GM12878 (cell line): Measurements from ENCODE around the gene PDGFB. TPM values are rescaled to one million over a fixed set of nuclear protein-coding genes. Genes with fewer than 3 reads are reported as not detected.

Source experiments
- ATAC-seq: fragments of 200-7000 bp; cut with Tn5 transposase; 3 replicates; pipeline ENCODE4 v1.9.1; 2020; ENCODE audit warnings: mild to moderate bottlenecking, moderate library complexity
- BruUV-seq: library from RNA; stranded (reverse); fragments of 400-500 nt; replicated peaks from 2 replicates; lab custom pipeline; 2021; lab: Mats Ljungman, UMichigan
- CTCF ChIA-PET: fragments of 300-600 bp; sonication (Branson Sonifier 250); formaldehyde crosslinking; extraction: SDS; loops from one replicate; lab custom pipeline; 2021; ENCODE audit warnings: inconsistent platforms; lab: Yijun Ruan, JAX
- POLR2A ChIA-PET: fragments of 350-600 bp; formaldehyde crosslinking; extraction: SDS; loops from one replicate; lab custom pipeline; 2021; ENCODE audit warnings: inconsistent platforms; lab: Charles Lee
- RAD21 ChIA-PET: fragments of 300-600 bp; sonication (Branson Sonifier 250); formaldehyde crosslinking; loops from one replicate; lab custom pipeline; 2023; ENCODE audit warnings: antibody characterized with exemption; ENCODE audit not compliant: unreplicated experiment; lab: Charles Lee
- SMC1A ChIA-PET: fragments of 300-600 bp; sonication (Branson Sonifier 250); formaldehyde crosslinking; loops from one replicate; lab custom pipeline; 2023; ENCODE audit not compliant: unreplicated experiment, uncharacterized antibody; lab: Charles Lee
- DNase-seq: peaks from one replicate; pipeline ENCODE4 v3.0.0-alpha.2; 2011; ENCODE audit warnings: low read depth, low spot score
- FAIRE-seq: peaks from 3 replicates; lab custom pipeline; 2011; peaks lifted over from hg19 to GRCh38; lab: Jason Lieb, UNC
- H2AFZ ChIP-seq: 2 replicates; pipeline ENCODE4 v1.6.0; 2011; ENCODE audit warnings: low read depth, low read length, control low read depth; ENCODE audit not compliant: control insufficient read depth
- H3K27ac ChIP-seq: 2 replicates; pipeline ENCODE4 v1.5.1; 2011; ENCODE audit warnings: control low read depth; ENCODE audit not compliant: control insufficient read depth, insufficient read depth
- H3K27me3 ChIP-seq, 2 experiments: replicated peaks in 1 of 2; 2 replicates each; pipeline versions ENCODE4 v1.6.0 to v1.6.1; 2011; ENCODE audit warnings: low read length in 1 of 2; ENCODE audit not compliant: control insufficient read depth in 2 of 2, insufficient read depth in 2 of 2
- H3K36me3 ChIP-seq, 2 experiments: 2 replicates each; pipeline ENCODE4 v1.5.1; 2011; ENCODE audit warnings: low read length in 1 of 2; ENCODE audit not compliant: control insufficient read depth in 2 of 2, insufficient read depth in 2 of 2
- H3K4me1 ChIP-seq: 2 replicates; pipeline ENCODE4 v1.6.1; 2011; ENCODE audit warnings: mild to moderate bottlenecking, low read length, moderate library complexity, mixed read lengths; ENCODE audit not compliant: control insufficient read depth, insufficient read depth
- H3K4me2 ChIP-seq: 2 replicates; pipeline ENCODE4 v1.6.0; 2011; ENCODE audit warnings: control low read depth; ENCODE audit not compliant: control insufficient read depth, insufficient read depth
- H3K4me3 ChIP-seq: fragments of 200-600 bp; sonication (generic); 2 replicates; pipeline ENCODE4 v1.5.1; 2016
- H3K79me2 ChIP-seq: 2 replicates; pipeline ENCODE4 v1.6.0; 2011; ENCODE audit warnings: low read length; ENCODE audit not compliant: control insufficient read depth, insufficient read depth
- H3K9ac ChIP-seq: 2 replicates; pipeline ENCODE4 v1.8.0; 2011; ENCODE audit warnings: low read length, control low read depth, mixed read lengths; ENCODE audit not compliant: control insufficient read depth, insufficient read depth
- H3K9me3 ChIP-seq: replicated peaks from 3 replicates; pipeline ENCODE4 v1.5.1; 2011; ENCODE audit warnings: mild to moderate bottlenecking, low read length; ENCODE audit not compliant: control insufficient read depth, insufficient read depth
- H4K20me1 ChIP-seq: 2 replicates; pipeline ENCODE4 v1.6.0; 2011; ENCODE audit not compliant: control insufficient read depth, insufficient read depth
- ASH2L ChIP-seq: fragments of 300-600, 200-600 bp; sonication (generic); IDR thresholded peaks from 2 replicates; pipeline ENCODE4 v1.6.1; 2017; ENCODE audit warnings: low read depth, mild to moderate bottlenecking, borderline replicate concordance
- BCLAF1 ChIP-seq: fragments of 450-650 bp; IDR thresholded peaks from 2 replicates; pipeline ENCODE4 v1.6.1; 2017; ENCODE audit warnings: antibody characterized with exemption, mild to moderate bottlenecking, moderate library complexity
- BRCA1 ChIP-seq: IDR thresholded peaks from 2 replicates; pipeline ENCODE4 v1.6.1; 2011; ENCODE audit warnings: low read depth, low read length, improper control_type of control experiment
- KLF5 ChIP-seq: fragments of 450-650 bp; IDR thresholded peaks from 2 replicates; pipeline ENCODE4 v1.6.1; 2014; ENCODE audit warnings: mild to moderate bottlenecking; ENCODE audit not compliant: partially characterized antibody
- LARP7 ChIP-seq: fragments of 450-650 bp; IDR thresholded peaks from 2 replicates; pipeline ENCODE4 v1.6.1; 2017; ENCODE audit warnings: mild to moderate bottlenecking
- NFYB ChIP-seq: IDR thresholded peaks from 2 replicates; pipeline ENCODE4 v1.6.1; 2011; ENCODE audit warnings: low read depth, mild to moderate bottlenecking, low read length, improper control_type of control experiment, moderate library complexity; ENCODE audit not compliant: insufficient read depth
- SIX5 ChIP-seq: IDR thresholded peaks from 2 replicates; pipeline ENCODE4 v1.6.1; 2011; ENCODE audit warnings: mild to moderate bottlenecking, low read depth, low read length, moderate library complexity; ENCODE audit not compliant: severe bottlenecking
- SMARCA5 ChIP-seq: fragments of 450-650 bp; IDR thresholded peaks from 2 replicates; pipeline ENCODE4 v1.6.1; 2017; ENCODE audit warnings: mild to moderate bottlenecking
- YBX1 ChIP-seq: fragments of 450-650 bp; IDR thresholded peaks from 2 replicates; pipeline ENCODE4 v1.6.1; 2016; ENCODE audit warnings: antibody characterized with exemption
- ZSCAN29 ChIP-seq: fragments of 450-650 bp; IDR thresholded peaks from 2 replicates; pipeline ENCODE4 v1.6.1; 2017; ENCODE audit warnings: mild to moderate bottlenecking, moderate library complexity
- WGBS: methylation state at CpG from one replicate; pipeline ENCODE4 v1.1.6; 2016; ENCODE audit warnings: low lambda C conversion rate; ENCODE audit not compliant: insufficient replicate concordance, insufficient coverage; ENCODE audit errors: missing lambda C conversion rate; 5-methylcytosine and 5-hydroxymethylcytosine counted together
- in situ Hi-C: fragments of 300-500 bp; cut with MboI; formaldehyde crosslinking; loops from 9 replicates; pipeline ENCODE4 v1.14.3; 2018; ENCODE audit warnings: mixed read lengths
- intact Hi-C: fragments of 100-400 bp; cut with micrococcal nuclease; formaldehyde crosslinking; loops from one replicate; pipeline ENCODE4 v1.14.2; 2022; ENCODE audit not compliant: unreplicated experiment
- polyA plus RNA-seq, 11 experiments: library from polyadenylated mRNA; depleted of rRNA in 4 of 11; unstranded in 6 of 11; stranded (reverse) in 5 of 11; fragments of >200 nt; fragmentation: Nextera tagmentation in 4 of 11; fragmentation: Illumina TruSeq in 1 of 11; extraction: Ambion mirVana in 4 of 11; extraction: Trizol in 1 of 11; gene quantifications; 1 replicate in 1 of 11; 2 replicates in 10 of 11; pipeline versions ENCODE4 v1.2.1 to v1.2.3, GENCODE V29; 2011 to 2016; ENCODE audit warnings: inconsistent platforms in 2 of 11, missing spikeins in 2 of 11, low read depth in 1 of 11
- total RNA-seq, 4 experiments: library from RNA; depleted of rRNA in 3 of 4; stranded (reverse); fragments of >200 nt in 3 of 4; fragmentation: Illumina TruSeq in 1 of 4; extraction: Trizol in 1 of 4; gene quantifications; 2 replicates each; pipeline versions ENCODE4 v1.2.1 to v1.2.3, GENCODE V29; 2013 to 2021
- TF ChIP-seq, protein P1 (sequence below): fragments of 450-650 bp; IDR thresholded peaks from 2 replicates; pipeline ENCODE4 v1.6.1; 2016; ENCODE audit warnings: mild to moderate bottlenecking

Gene PDGFB
- total and polyA plus RNA-seq, 10 of the 15 experiments (the other 5 are each of a cell fraction or from before 2014, with no cell fraction given) = 0.13 to 1.1 (median 0.56) TPM; not detected in 1

DNA sequence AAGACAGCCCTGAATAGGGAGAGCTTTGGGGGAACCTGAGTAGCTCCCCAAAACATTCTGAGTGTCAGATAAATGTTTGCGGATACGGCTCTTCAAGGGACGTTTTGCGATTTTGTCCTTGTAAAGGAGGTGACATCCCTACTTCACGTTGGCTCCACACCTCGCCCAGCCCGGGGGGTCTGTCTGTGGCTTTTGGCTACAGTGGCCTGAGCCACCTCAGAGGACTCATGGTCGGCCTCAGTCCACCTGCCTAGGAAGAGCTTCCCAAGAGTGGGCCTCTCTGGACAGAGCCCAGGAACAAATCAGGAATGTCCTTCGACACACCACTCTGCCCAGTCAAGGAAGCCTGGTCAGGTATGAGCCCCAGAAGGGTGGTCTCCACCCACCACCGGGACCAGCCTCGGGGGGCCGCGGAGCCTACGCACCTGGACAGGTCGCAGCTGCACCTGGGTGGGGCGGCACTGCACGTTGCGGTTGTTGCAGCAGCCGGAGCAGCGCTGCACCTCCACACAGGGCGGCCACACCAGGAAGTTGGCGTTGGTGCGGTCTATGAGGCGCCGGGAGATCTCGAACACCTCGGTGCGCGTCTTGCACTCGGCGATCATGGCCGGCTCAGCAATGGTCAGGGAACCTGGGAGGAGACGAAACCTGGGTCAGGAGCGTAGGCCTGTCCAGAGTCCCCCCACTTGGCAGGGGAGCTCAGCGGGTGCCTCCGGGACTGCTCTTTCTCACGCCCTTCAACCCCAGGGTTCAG, 13.4 kb downstream of the PDGFB start:
- H3K4me3 ChIP-seq = no peak overlapping the region
- H3K4me2 ChIP-seq = no peak overlapping the region
- H3K9me3 ChIP-seq = no peaks in the 10 kb centered on the region
- no peaks in the 10 kb centered on the region for H3K36me3 ChIP-seq
- DNase-seq = no peak
- no peak overlapping the region for H3K27ac ChIP-seq
- no peak overlapping the region for H2AFZ ChIP-seq
- BruUV-seq = no TSS peak
- in situ Hi-C loops (no loop called here), intact Hi-C loops (no loop called here)
- no peak for ATAC-seq
- TF ChIP-seq ZSCAN29 (no peak), KLF5 (no peak), YBX1 (no peak), ASH2L (no peak), NFYB (no peak), LARP7 (no peak), BRCA1 (no peak), BCLAF1 (no peak), SIX5 (no peak), SMARCA5 (no peak)
- TF ChIP-seq, protein P1, sequence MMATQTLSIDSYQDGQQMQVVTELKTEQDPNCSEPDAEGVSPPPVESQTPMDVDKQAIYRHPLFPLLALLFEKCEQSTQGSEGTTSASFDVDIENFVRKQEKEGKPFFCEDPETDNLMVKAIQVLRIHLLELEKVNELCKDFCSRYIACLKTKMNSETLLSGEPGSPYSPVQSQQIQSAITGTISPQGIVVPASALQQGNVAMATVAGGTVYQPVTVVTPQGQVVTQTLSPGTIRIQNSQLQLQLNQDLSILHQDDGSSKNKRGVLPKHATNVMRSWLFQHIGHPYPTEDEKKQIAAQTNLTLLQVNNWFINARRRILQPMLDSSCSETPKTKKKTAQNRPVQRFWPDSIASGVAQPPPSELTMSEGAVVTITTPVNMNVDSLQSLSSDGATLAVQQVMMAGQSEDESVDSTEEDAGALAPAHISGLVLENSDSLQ = no peak
- H3K4me1 ChIP-seq = peaks cover 20% of the 10 kb centered on the region
- ChIA-PET SMC1A (no interaction called here), POLR2A (interaction anchor here (1.1 kb wide), 1 partner anchor 23 kb away, joined by 3 read pairs; no protein-coding TSS in a partner anchor), RAD21 (no interaction called here), CTCF (interaction anchor here (1.0 to 1.5 kb wide), 3 partner anchors 16 to 85 kb away, joined by 4 read pairs; no protein-coding TSS in a partner anchor)
- no peaks in the 10 kb centered on the region for H3K79me2 ChIP-seq
- no peak for FAIRE-seq
- no peaks in the 10 kb centered on the region for H4K20me1 ChIP-seq
- WGBS = 79% methylated on average over 37 of the region's 37 CpGs
- H3K27me3 ChIP-seq = no peaks in the 10 kb centered on the region; a peak in 1 of 4 replicates
- no peak overlapping the region for H3K9ac ChIP-seq
